ENCODE results near the gene LY6G5B.

GRCh38 chr6:31713465-31713864 is 43.7 kb downstream of the LY6G5B start:
- no peak for TF ChIP-seq CTCF (IDR thresholded peaks at IDR 0.05)
- no peak for TF ChIP-seq MEF2A (IDR thresholded peaks at IDR 0.05; ENCODE audit: borderline replicate concordance, low read depth)
- TF ChIP-seq POLR2AphosphoS5 (IDR thresholded peaks at IDR 0.05; ENCODE audit: low read depth, low read length): no peak
- no peak for TF ChIP-seq RCOR1 (IDR thresholded peaks at IDR 0.05; ENCODE audit: low read length)

All from SK-N-SH (cell line).